Epithelial cell of esophagus (primary cell): ENCODE results near the gene GIPC3.

Experiments used
- DNase-seq: peaks from one replicate; pipeline ENCODE4 v3.0.0; 2010; ENCODE audit warnings: low read depth
- H3K4me3 ChIP-seq: 2 replicates; pipeline ENCODE4 v1.5.1; 2011; ENCODE audit warnings: mild to moderate bottlenecking, low read length, control low read depth
- CTCF ChIP-seq: IDR thresholded peaks from 2 replicates; pipeline ENCODE4 v1.5.1; 2011; ENCODE audit warnings: low read depth, mild to moderate bottlenecking, low read length, control low read depth, inconsistent platforms; ENCODE audit not compliant: insufficient read depth; ENCODE audit errors: missing control alignments

The GIPC3 gene

DNA sequence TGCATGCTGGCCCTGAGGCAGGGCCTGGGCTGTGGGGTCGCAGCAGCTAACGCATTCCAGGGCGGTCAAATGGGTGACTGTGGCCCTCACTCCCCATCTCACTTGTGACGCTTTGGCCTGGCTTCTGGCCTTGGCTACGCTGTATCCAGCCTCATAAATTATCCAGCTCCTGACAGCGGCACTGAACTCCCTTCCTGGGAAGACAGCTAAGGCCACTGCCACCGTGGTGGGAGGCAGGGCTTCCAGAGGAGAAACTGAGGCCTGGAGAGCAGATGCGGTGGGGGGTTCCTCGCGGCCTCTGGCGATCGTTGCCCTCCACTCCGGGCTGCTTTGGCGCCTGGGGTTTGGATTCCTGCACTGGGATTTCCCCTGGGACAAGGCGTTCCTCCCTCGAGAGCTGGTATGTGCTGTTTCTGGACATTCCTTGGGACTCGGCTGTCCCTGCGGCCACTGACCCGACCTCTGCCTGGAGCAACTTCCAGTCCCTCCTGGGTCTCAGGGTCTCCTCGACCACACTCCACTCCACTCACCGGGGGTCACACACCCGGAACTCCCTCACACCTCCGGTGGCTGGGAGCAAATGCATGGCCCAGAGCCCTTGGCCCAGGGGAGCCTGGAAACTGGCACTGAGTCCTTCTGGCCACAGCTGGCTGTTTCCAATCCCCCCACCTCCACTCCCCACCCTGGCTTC lies 18.0 kb downstream of the GIPC3 start:
- TF ChIP-seq CTCF: no peak
- H3K4me3 ChIP-seq: no peak overlapping the region
- no peak for DNase-seq

GRCh38 chr19:3604227-3604986 lies 19.1 kb downstream of the GIPC3 start:
- no peak overlapping the region for H3K4me3 ChIP-seq
- no peak for TF ChIP-seq CTCF
- DNase-seq: no peak

GRCh38 chr19:3604987-3605343 lies 19.7 kb downstream of the GIPC3 start:
- no peak for TF ChIP-seq CTCF
- no peak for DNase-seq
- no peak overlapping the region for H3K4me3 ChIP-seq

- DNase-seq: no peak
- H3K4me3 ChIP-seq: no peak overlapping the region
- TF ChIP-seq CTCF: no peak
Observed at GRCh38 chr19:3605361-3605760, 20.1 kb downstream of the GIPC3 start.

DNA sequence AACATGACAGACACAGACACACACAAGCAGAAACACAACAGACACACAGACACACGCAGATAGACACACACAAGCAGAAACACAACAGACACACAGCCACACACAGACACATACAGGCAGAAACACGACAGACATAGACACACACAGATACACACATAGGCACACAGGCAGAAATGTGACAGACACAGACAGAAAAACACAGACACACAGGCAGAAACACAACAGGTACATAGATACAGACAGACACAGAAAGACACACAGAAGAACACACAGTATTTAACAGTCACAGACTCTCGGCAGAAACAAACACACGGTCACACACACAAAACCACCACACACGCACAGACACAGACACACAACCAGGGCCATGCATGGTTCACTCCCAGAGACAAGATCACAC lies 20.5 kb downstream of the GIPC3 start:
- no peak for TF ChIP-seq CTCF
- no peak overlapping the region for H3K4me3 ChIP-seq
- no peak for DNase-seq

GRCh38 chr19:3606174-3606689 lies 21.0 kb downstream of the GIPC3 start:
- H3K4me3 ChIP-seq: no peak overlapping the region
- no peak for TF ChIP-seq CTCF
- DNase-seq: no peak
